Parathyroid adenoma (tissue), 2 donors: Measurements from ENCODE around the gene SDK2.

ENCODE experiments used
- H2AFZ ChIP-seq: fragments of 300-600 bp; sonication (generic); one replicate; pipeline ENCODE4 v1.7.0; 2017; ENCODE audit warnings: antibody characterized with exemption, mild to moderate bottlenecking
- H3K27ac ChIP-seq: fragments of 300-600 bp; sonication (generic); one replicate; pipeline ENCODE4 v1.7.0; 2017
- H3K27me3 ChIP-seq: fragments of 300-600 bp; sonication (generic); one replicate; pipeline ENCODE4 v1.7.0; 2017; ENCODE audit warnings: low read length; ENCODE audit not compliant: control insufficient read depth, insufficient read depth
- H3K36me3 ChIP-seq: fragments of 300-600 bp; sonication (generic); one replicate; pipeline ENCODE4 v1.7.0; 2017; ENCODE audit warnings: low read length; ENCODE audit not compliant: control insufficient read depth, insufficient read depth
- H3K4me1 ChIP-seq: fragments of 300-600 bp; sonication (generic); one replicate; pipeline ENCODE4 v1.7.0; 2017; ENCODE audit warnings: control low read depth
- H3K4me2 ChIP-seq: fragments of 300-600 bp; sonication (generic); one replicate; pipeline ENCODE4 v1.7.0; 2017; ENCODE audit warnings: low read length
- H3K4me3 ChIP-seq: fragments of 300-600 bp; sonication (generic); one replicate; pipeline ENCODE4 v1.7.0; 2017; ENCODE audit warnings: low read depth, low read length
- H3K79me2 ChIP-seq: fragments of 300-600 bp; sonication (generic); one replicate; pipeline ENCODE4 v1.7.0; 2017; ENCODE audit warnings: control low read depth
- H3K9ac ChIP-seq: fragments of 300-600 bp; sonication (generic); one replicate; pipeline ENCODE4 v1.7.0; 2017; ENCODE audit warnings: mild to moderate bottlenecking
- H3K9me3 ChIP-seq: fragments of 300-600 bp; sonication (generic); one replicate; pipeline ENCODE4 v1.7.0; 2017; ENCODE audit warnings: low read length; ENCODE audit not compliant: control insufficient read depth
- TF ChIP-seq, protein P1 (sequence below): fragments of 300-600 bp; sonication (generic); IDR thresholded peaks from one replicate; pipeline ENCODE4 v1.7.0; 2017; ENCODE audit warnings: antibody characterized with exemption, mild to moderate bottlenecking
- donor health status: primary hyperparathyroidism.

SDK2 gene

DNA sequence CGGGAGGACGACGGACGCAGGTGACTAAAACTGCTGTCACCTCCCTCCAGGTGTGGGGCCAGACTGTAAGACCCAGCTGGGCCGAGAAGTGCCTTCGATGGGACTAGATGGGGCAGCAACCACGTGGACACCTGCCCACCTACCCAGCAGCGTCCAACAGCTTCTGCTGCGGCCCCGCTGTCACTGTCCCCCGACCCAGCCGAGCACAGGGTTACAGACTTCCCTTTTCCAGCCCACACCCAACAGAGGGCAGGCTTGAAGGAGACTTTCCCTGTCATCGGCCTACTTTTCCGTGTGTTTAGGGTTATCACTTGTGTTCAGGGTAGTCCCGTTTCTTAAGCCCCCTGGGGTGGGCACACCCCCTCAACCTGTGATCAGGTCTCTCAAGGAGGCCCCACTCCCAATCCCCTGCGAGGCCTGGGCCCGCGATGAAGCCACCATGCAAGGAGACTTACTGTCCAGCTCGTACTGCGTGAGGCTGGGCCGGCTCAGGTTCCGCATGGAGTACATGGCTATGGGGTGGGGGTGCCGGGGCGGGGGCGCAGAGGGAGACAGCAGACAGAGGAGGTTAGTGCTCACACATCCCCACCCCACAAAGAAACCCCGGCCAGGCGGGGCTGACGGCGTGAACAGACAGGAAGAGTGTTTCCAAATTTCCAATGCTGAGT lies 263.7 kb downstream of the SDK2 start:
- Histone ChIP-seq H3K27me3 (no peaks in the 10 kb centered on the region), H3K4me1 (no peaks in the 10 kb centered on the region), H2AFZ (no peak overlapping the region), H3K4me2 (no peak overlapping the region), H3K79me2 (no peaks in the 10 kb centered on the region), H3K4me3 (no peak overlapping the region), H3K9me3 (no peaks in the 10 kb centered on the region), H3K36me3 (no peaks in the 10 kb centered on the region), H3K27ac (no peak overlapping the region), H3K9ac (no peak overlapping the region)
- TF ChIP-seq, protein P1, sequence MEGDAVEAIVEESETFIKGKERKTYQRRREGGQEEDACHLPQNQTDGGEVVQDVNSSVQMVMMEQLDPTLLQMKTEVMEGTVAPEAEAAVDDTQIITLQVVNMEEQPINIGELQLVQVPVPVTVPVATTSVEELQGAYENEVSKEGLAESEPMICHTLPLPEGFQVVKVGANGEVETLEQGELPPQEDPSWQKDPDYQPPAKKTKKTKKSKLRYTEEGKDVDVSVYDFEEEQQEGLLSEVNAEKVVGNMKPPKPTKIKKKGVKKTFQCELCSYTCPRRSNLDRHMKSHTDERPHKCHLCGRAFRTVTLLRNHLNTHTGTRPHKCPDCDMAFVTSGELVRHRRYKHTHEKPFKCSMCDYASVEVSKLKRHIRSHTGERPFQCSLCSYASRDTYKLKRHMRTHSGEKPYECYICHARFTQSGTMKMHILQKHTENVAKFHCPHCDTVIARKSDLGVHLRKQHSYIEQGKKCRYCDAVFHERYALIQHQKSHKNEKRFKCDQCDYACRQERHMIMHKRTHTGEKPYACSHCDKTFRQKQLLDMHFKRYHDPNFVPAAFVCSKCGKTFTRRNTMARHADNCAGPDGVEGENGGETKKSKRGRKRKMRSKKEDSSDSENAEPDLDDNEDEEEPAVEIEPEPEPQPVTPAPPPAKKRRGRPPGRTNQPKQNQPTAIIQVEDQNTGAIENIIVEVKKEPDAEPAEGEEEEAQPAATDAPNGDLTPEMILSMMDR = no peak

DNA sequence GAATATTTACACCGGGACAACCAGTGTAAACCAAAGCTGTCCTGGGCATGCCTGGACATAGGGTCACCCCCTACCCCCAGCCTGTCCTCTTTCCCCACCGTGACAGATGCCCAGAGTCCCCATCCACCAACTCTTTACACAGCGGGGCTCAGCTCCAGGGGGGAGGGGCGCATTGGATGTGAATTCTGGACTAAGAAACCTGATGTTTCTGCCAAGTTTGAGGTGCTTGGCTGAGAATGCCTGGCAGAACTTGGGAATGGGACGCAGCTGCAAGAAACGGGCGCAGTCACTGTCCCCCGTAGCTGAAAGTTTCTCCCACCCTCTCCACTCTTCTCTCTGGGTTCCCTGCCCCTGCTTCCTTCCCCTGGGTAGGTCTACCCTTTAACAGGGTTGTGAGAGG lies 264.4 kb downstream of the SDK2 start:
- Histone ChIP-seq H3K27me3 (no peaks in the 10 kb centered on the region), H3K9ac (no peak overlapping the region), H3K27ac (no peak overlapping the region), H3K4me3 (no peak overlapping the region), H2AFZ (no peak overlapping the region), H3K79me2 (no peaks in the 10 kb centered on the region), H3K4me2 (no peak overlapping the region), H3K4me1 (no peaks in the 10 kb centered on the region), H3K9me3 (no peaks in the 10 kb centered on the region), H3K36me3 (no peaks in the 10 kb centered on the region)
- TF ChIP-seq, protein P1 = no peak

DNA sequence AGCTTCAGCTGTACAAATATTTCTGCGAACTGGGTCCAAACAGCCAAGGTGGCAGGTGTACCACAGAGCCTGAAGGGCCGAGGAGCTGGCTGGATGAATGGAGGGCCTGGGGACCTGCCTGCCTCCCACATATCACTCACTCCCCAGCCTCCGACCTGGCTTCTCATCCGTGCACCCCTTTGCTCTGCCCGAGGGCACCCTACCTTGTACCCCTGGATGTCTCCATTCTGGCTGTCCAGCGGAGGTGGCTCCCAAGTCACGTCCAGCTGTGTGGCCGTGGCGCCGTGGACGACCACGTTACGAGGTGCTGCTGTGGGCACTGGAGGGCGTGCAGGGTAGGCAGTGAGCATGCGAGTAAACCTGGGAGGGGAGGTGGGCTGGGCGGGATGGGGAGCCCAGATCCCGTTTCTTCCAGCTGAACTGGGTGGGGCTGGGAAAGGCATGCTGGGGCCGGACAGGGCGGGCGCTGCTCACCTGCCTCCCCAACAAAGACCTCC lies 265.2 kb downstream of the SDK2 start:
- H2AFZ ChIP-seq = no peak overlapping the region
- no peak overlapping the region for H3K4me3 ChIP-seq
- H3K4me1 ChIP-seq = no peaks in the 10 kb centered on the region
- no peaks in the 10 kb centered on the region for H3K27me3 ChIP-seq
- no peak overlapping the region for H3K4me2 ChIP-seq
- no peak overlapping the region for H3K27ac ChIP-seq
- TF ChIP-seq, protein P1 = no peak
- H3K9me3 ChIP-seq = no peaks in the 10 kb centered on the region
- H3K36me3 ChIP-seq = no peaks in the 10 kb centered on the region
- H3K79me2 ChIP-seq = no peaks in the 10 kb centered on the region
- H3K9ac ChIP-seq = no peak overlapping the region

DNA sequence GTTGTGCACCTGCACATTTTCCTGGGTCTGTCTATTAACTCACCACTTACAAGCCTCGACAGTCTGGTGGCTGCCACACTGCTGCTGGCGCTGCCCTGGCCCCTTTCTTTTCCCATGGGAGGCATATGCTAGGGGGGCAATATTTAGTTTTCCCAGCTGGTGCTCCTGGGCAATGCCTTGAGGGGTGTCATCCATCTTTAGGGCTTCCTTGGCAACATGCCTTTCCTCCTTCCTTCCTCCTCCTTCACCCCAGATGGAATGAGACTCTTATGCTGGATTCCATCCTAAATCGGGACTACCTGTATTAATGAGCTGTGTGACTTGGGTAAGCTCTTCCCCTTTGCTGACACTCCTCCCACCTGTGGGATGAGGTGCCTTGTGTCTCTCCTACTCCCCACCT lies 267.6 kb downstream of the SDK2 start:
- Histone ChIP-seq H2AFZ (no peak overlapping the region), H3K4me2 (no peak overlapping the region), H3K36me3 (no peaks in the 10 kb centered on the region), H3K27ac (no peak overlapping the region), H3K9me3 (no peaks in the 10 kb centered on the region), H3K4me3 (no peak overlapping the region), H3K4me1 (no peaks in the 10 kb centered on the region), H3K79me2 (no peaks in the 10 kb centered on the region), H3K27me3 (no peaks in the 10 kb centered on the region), H3K9ac (no peak overlapping the region)
- TF ChIP-seq, protein P1 = no peak

DNA sequence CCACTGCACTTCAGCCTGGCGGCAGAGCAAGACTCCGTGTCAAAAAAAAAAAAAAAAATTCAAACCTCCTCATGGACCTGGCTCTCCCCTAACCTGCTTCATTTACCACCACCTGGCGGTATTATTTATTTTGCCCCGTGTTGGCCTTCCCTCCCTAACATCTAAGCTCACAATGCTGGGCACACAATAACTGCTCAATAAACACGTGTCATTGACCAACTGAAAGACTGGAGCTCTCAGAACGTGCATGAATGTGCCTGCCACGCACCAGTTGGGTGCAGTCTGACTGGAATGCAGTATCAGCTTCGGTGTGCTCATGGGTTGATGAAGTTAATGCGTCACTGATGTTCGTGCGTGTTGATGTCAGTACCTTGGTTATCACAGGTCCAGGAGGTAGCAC lies 268.1 kb downstream of the SDK2 start:
- TF ChIP-seq, protein P1 = no peak
- Histone ChIP-seq H3K9ac (no peak overlapping the region), H3K4me3 (no peak overlapping the region), H2AFZ (no peak overlapping the region), H3K36me3 (no peaks in the 10 kb centered on the region), H3K27me3 (no peaks in the 10 kb centered on the region), H3K9me3 (no peaks in the 10 kb centered on the region), H3K4me1 (no peaks in the 10 kb centered on the region), H3K27ac (no peak overlapping the region), H3K79me2 (no peaks in the 10 kb centered on the region), H3K4me2 (no peak overlapping the region)
